ENCODE results near the gene SRPK3. TPM values are rescaled to one million over a fixed set of nuclear protein-coding genes. Genes with fewer than 3 reads are reported as not detected.
"Not testable (repeated sequence)": the region's sequence is repeated elsewhere in the genome, so short reads cannot be mapped to it uniquely, and the experiment has no call there.

Gene SRPK3
- 10 to 100 TPM in 1 of 5 donors, 1 to 10 TPM in 3, under 1 TPM in 1; 0.63 to 14.2 (median 1.4) TPM for polyA plus RNA-seq (ENCODE audit: insufficient read depth in 1 of 5, insufficient read length in 5 of 5, low replicate concordance in 1 of 5)
- long read RNA-seq, donor 1, result 0 reads
- long read RNA-seq, donor 2, result 0 reads
- long read RNA-seq, donor 3, partial matches to known transcripts, result 38 of 67 reads
- long read RNA-seq, donor 3, other reads (novel, unspliced or antisense), result 28 of 67 reads
- long read RNA-seq, donor 4, result 0 reads
- long read RNA-seq, donor 5, result 0 reads
- long read RNA-seq, donor 6, result 0 reads
- long read RNA-seq, donor 7, result 0 reads
- long read RNA-seq, donor 8, result 0 reads

- DNase-seq, result no peak
Observed at GRCh38 chrX:153780678-153781427, at the start of gene SRPK3. SRPK3 (plus strand) TSS chrX:153781041; CDS start chrX:153781087, 46 bp downstream.

- DNase-seq, result no peak
Observed at GRCh38 chrX:153731117-153731844, 49.6 kb upstream of the SRPK3 start.

- no peak for DNase-seq
Observed at GRCh38 chrX:153731845-153732215, 49.0 kb upstream of the SRPK3 start.

GRCh38 chrX:153732401-153732800 lies 48.4 kb upstream of the SRPK3 start:
- DNase-seq, result no peak

GRCh38 chrX:153733651-153734240 lies 47.1 kb upstream of the SRPK3 start:
- DNase-seq, result no peak

GRCh38 chrX:153734871-153735270 lies 46.0 kb upstream of the SRPK3 start:
- no peak for DNase-seq

- DNase-seq, result no peak
Observed at GRCh38 chrX:153735274-153735673, 45.6 kb upstream of the SRPK3 start.

GRCh38 chrX:153736071-153736820 lies 44.6 kb upstream of the SRPK3 start:
- DNase-seq, result no peak

- no peak for DNase-seq
Observed at GRCh38 chrX:153736871-153737441, 43.9 kb upstream of the SRPK3 start.

- DNase-seq, result no peak
Observed at GRCh38 chrX:153738056-153738605, 42.7 kb upstream of the SRPK3 start.

- no peak for DNase-seq
Observed at GRCh38 chrX:153739754-153740486, 40.9 kb upstream of the SRPK3 start.

GRCh38 chrX:153740631-153741222 lies 40.1 kb upstream of the SRPK3 start:
- DNase-seq, result no peak

- DNase-seq, result no peak
Observed at GRCh38 chrX:153741446-153741845, 39.4 kb upstream of the SRPK3 start.

GRCh38 chrX:153742111-153742510 lies 38.7 kb upstream of the SRPK3 start:
- not testable (repeated sequence) for DNase-seq

- not testable (repeated sequence) for DNase-seq
Observed at GRCh38 chrX:153742796-153743467, 37.9 kb upstream of the SRPK3 start.

- DNase-seq, result peak in 1 of 2 donors; percentile 51
Observed at GRCh38 chrX:153743468-153744209, 37.2 kb upstream of the SRPK3 start.

- DNase-seq, result no peak
Observed at GRCh38 chrX:153744210-153745066, 36.4 kb upstream of the SRPK3 start.

All from right lung (tissue), 10 donors.